Activated CD4-positive, CD25-positive, alpha-beta regulatory T cell (primary cell): Measurements from ENCODE around the gene SNX8.
"Not testable (repeated sequence)": the region's sequence is repeated elsewhere in the genome, so short reads cannot be mapped to it uniquely, and the experiment has no call there.

Experiments used
- DNase-seq, 4 experiments: peaks; one replicate each; lab custom pipeline; 2025; lab: John Stamatoyannopoulos, UW

The SNX8 gene

DNA sequence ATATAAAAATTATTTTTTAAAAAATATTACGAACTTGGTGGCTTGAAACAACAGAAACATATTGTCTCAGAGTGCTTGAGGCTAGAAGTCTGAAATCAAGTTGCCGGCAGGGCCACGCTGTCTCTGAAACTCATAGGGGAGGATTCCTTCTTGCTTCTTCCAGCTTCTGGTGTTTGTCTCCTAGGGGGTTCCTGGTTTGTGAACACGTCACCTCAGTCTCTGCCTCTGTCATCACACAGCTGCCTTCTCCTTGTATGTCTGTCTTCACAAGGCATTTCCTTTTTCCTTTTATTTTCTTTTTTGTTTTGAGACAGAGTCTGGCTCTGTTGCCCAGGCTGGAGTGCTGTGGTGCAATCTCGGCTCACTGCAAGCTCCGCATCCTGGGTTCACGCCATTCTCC is 12.7 kb upstream of the SNX8 start:
- DNase-seq: no peak

DNA sequence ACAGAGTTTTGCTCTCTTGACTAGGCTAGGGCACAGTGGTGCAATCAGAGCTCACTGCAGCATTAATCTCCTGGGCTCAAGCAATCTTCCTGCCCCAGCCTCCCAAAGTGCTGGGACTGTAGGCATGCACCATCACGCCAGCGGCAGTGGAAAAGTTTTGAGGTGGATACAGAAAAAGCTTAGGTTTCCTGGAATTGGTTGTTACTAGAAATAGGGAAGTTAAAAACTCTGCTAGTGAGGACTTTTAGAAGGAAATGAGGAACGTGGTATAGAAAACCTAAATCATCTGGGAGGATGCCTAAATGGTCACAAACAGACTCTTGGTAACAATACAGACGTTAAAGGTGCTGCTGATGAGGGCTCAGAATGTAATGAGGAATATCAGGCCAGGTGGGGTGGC is 10.9 kb upstream of the SNX8 start:
- DNase-seq: no peak

DNA sequence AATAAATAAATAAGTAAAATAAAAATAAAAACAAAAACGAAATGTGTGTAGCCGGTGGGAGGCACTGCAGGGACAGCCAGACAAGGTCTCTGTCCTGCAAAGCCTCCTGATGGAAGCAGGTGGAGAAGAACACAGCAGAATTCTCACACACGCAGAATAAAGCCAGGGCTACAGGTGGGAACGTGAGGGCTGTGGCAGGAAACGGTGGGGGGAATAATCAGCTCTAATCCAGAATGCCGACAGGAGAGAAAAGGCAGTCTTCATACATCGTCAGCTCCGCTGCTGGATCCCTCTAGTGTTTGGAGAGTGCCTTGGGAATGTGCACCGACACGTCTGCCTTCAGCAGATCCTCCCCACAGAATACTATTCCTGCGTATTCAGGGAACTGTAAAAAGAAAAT is 6.8 kb upstream of the SNX8 start:
- no peak for DNase-seq

DNA sequence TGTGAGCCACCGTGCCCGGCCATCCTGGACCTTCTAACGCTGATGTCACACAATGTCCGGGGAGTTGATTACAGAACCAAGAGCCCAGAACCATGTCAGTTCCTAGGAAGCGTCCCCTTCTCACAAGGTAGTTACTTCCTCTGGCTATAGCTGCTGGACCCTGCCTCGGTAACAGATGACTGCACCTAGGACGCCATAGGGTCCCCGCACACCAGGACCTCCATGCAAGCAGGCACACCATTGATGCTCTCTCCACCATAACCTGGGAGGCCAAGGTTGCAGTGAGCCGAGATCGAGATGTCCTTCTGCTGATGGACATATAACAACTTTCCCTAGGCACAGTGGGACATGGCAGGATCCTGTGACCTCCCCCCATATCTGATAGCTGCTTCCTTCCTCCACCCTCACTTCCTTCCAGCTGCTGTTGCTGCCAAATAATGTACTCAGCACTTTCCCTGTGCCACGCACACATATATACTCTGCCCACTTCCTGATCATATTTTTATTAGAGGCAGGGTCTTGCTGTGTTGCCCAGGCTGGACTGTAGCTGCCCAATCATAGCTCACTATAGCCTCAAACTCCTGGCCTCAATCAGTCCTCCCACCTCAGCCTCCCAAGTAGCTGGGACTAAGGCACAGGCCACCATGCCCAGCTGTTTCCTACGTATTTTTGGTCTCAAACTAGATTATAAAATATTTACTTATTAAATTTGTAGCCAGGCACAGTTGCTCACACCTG is 3.5 kb upstream of the SNX8 start:
- no peak for DNase-seq

DNA sequence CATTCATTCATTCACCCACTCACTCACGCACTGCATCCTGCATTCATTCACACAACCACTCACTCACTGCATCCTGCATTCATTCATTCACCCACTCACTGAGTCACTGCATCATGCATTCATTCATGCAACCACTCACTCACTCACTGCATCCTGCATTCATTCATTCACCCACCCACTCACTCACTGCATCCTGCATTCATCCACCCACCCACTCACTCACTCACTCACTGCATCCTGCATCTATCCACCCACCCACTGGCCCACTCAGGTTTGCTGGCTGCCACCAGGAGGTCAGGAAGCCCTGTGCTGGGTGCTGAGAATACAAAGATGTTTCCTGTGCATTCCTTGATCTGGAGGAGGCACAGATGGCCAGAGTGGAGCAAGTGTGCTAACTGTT is 2.3 kb upstream of the SNX8 start:
- no peak for DNase-seq

DNA sequence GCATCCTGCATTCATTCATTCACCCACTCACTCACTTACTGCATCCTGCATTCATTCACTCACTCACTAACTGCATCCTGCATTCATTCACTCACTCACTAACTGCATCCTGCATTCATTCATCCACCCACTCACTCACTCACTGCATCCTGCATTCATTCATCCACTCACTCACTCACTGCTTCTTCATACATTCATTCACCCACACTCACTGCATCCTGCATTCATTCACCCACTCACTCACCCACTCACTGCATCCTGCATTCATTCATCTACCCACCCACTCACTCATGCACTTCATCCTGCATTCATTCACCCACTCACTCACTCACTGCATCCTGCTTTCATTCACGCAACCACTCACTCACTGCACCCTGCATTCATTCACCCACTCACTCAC is 1.5 kb upstream of the SNX8 start:
- DNase-seq: no peak

DNA sequence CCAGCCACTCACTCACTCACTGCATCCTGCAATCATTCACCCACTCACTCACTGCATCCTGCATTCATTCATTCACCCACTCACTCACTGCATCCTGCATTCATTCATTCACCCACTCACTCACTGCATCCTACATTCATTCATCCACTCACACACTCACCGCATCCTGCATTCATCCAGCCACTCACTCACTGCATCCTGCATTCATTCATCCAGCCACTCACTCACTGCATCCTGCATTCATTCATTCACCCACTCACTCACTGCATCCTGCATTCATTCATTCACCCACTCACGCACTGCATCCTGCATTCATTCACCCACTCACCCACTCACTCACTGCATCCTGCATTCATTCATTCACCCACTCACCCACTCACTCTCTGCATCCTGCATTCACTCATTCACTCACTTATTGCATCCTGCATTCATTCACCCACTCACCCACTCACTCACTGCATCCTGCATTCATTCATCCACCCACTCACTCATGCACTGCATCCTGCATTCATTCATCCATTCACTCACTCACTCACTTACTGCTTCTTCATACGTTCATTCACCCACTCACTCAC is 802 bp upstream of the SNX8 start:
- DNase-seq: not testable (repeated sequence)

DNA sequence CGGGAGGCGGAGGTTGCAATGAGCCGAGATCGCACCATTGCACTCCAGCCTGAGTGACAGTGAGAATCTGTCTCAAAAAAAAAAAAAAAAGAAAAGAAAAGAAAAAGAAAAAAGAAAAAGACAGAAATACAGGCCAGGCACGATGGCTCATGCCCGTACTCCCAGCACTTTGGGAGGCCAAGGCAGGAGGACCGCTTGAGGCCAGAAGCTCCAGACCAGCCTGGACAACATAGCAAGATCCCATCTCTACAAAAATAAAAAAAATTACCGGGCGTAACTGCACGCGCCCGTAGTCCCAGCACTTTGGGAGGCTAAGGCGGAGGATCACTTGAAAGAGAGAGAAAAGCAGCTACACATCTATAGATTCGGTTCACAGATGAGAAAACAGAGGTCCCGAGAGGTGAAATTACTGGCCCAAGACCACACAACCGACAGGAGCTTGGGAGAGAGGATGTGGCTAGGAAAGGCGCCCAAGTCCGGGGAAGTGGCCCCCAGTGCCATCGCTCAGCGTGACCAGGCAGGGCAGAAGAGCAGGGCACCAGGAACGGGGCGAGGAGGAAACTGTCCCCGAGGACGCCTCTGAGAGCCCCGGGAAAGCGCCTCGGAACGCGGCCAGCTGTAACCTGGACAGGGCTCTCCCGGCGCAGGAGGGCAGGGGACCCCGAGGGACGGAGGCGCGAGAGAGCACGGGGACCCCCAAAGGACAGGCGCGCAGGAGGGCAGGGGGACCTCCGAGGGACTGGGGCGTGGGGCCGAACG is 612 bp downstream of the SNX8 start:
- no peak for DNase-seq

DNA sequence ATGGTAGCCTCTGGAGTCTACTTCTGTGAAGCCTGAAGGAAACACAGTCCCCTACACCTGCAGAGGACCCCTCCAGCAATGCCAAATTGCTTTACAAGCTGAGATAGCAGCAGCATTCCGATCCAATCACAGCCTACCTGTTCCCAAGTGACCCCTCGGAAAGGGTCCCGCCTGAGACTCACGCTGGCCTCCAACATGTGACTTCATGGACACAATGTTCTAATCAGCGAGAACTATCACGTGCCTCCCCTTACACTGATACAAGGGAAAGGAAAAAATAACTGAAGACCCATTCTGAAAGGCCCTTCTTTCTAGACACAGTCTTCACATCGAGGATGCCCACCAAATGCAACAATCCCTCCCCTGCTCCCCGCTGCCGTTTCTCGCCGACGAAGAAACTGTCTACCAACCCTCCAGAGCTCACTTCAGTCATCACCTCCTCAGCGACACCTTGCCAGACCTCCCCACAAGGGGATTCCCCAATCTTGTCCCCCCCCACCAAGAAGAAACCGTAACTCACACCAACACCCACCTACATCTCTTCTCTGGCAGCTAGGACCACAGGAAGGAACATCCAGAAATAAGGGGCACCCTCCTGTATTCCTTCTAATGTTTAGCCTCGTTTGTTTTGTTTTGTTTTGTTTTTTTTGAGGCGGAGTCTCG is 1.8 kb downstream of the SNX8 start:
- DNase-seq: no peak

DNA sequence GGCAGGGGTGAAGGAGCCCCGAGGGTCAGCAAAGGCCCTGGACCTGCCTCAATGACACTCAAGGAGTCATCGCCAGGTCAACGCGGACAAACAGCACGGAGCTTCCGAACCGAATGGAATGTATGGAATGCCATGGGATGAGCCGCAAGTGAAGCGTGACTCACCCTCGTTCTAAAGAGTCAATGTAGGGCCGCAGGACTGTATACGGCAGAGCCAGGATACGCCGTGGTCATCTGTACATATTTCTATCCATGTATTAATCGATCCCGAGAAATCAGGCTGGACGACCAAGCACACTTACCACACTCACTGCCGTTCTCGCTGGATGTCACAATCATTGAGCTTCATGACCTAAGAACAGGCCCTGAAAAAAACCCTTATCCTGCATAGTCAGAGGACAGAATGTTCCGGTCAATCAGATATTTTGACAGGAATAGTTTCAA is 4.3 kb downstream of the SNX8 start:
- no peak for DNase-seq

DNA sequence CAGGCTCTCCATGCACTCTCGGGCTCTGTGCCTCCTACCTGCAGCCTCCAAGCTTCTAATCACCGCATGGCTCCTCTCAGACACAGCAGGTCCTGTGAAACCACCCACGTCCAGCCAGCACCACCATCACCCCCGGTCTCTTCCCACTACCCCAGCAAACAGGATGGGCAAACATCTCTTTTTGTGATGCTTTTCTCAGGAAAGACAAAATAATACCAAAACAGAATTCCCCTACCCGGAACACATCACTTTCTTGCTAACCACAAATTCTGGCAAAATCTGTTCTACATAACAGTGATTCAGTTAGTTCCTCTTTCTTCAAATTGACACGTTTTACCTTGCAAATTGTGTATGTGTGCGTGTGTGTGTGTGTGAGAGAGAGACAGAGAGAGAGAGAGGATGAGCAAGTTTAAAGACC is 6.5 kb downstream of the SNX8 start:
- no peak for DNase-seq

DNA sequence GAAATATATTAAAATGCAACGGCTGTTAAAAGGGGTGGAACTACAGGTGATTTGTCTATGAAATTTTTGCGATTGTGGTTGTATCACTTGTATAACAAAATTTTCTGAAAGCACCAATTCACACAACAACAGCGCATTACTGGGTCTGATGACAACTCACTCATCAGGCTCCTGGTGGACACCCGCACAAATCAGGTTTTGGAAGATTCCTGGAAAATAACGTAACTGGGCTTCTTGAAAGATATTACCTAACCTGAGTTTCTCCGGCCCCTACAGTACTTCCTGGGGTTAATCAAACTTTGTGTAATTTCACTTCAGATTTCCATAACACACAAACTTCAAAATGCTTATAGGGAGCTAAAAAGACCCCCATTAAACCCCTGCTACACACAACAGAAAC is 7.6 kb downstream of the SNX8 start:
- DNase-seq: no peak

DNA sequence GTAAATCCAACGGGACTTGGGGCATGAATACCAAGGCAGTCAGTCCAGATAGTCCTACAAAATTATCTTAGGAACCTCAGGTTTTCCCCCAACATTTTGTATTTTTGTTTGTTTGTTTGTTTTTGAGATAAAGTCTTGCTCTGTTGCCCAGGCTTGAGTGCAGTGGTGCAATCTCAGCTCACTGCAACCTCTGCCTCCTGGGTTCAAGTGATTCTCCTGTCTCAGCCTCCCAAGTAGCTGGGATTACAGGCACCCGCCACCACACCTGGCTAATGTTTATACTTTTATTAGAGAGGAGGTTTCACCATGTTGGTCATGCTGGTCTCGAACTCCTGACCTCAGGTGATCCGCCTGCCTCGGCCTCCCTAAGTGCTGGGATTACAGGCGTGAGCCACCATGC is 9.0 kb downstream of the SNX8 start:
- not testable (repeated sequence) for DNase-seq

DNA sequence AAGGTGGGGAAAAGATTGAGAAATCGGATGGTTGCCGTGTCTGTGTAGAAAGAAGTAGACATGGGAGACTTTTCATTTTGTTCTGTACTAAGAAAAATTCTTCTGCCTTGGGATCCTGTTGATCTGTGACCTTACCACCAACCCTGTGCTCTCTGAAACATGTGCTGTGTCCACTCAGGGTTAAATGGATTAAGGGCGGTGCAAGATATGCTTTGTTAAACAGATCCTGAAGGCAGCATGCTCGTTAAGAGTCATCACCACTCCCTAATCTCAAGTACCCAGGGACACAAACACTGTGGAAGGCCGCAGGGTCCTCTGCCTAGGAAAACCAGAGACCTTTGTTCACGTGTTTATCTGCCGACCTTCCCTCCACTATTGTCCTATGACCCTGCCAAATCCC is 10.7 kb downstream of the SNX8 start:
- DNase-seq: not testable (repeated sequence)

DNA sequence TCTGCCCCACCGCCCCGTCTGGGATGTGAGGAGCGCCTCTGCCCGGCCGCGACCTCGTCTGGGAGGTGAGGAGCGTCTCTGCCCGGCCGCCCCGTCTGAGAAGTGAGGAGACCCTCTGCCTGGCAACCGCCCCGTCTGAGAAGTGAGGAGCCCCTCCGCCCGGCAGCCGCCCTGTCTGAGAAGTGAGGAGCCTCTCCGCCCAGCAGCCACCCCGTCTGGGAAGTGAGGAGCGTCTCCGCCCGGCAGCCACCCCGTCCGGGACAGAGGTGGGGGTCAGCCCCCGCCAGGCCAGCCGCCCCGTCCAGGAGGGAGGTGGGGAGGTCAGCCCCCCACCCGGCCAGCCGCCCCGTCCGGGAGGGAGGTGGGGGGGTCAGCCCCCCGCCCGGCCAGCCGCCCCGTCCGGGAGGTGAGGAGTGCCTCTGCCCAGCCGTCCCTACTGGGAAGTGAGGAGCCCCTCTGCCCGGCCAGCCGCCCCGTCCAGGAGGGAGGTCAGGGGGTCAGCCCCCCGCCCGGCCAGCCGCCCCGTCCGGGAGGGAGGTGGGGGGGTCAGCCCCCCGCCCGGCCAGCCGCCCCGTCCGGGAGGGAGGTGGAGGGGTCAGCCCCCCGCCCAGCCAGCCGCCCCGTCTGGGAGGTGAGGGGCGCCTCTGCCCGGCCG is 11.4 kb downstream of the SNX8 start:
- not testable (repeated sequence) for DNase-seq

DNA sequence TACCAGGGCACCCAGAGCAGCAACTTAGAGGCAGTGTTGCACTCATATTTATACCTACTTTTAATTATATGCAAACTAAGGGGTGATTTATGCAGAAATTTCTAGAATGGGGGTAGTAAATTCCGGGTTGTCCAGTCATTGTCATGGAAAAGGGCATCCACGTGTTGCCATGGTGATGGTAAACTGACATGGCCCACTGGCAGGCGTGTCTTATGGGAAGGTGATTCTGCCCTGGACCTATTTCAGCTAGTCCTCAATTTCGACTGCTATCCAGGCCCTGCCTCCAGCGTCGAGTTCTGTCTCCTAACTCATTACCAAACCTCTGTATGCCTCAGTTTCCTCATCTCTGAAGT is 12.8 kb downstream of the SNX8 start:
- no peak for DNase-seq

DNA sequence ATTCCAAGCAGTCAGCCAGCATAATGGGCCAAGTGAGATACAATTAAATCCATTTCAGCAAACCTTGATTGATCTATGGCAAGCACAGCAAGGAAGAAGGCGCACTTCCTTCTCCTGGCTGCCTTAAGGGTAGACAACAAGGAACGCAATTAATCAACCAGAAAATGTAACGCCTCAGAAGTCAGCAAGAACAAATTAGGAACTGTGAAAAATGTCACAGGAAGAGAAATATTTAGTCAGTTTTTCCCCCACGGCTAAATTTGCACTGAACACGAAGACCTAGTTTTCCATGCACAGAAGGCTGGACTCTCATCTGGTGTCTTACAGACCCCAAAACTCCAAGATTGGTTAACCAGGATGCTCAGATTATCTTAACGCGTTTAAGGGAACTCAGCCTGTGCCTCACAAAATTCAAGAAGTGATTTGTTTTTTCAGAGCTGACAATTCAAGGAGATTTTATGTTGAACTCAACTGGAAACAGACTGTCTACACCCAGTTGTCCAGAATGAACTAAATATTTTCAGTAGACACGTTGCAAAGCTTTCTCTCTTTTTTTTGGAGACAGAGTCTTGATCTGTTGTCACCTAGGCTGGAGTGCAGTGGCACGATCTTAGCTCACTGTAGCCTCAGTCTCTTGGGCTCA is 14.2 kb downstream of the SNX8 start:
- no peak for DNase-seq

DNA sequence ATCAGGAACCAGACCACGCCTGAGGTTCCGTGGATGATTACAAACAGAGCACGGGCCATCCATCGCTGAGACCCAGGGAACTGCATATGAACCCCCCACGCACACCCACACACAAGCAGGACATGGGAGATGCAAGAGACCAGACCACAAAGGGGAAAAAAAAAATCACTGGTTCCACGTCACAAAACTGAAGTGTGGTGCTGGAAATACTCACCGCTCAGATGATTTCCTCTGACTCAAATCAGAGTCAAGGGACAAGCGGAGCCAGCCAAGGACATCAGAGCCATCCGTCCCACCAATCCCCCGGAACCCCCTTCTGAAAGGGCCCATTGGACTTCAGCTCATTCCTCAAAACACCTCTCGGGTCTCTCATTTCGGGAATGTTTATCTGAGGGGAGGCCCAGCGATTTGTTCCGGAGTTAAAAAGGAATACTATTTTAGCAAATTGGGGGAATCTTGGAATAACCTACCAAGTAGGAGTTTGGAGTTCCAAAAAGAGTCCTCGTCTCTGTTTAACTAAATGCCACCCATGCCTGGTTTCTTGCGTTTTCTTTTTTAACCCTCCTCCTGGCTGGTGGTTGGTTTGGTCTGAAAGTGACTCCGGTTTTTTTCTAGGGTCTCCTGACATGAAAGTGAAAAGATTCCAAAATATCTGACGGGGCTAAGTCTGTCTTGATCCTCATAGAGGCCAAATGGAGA is 15.0 kb downstream of the SNX8 start:
- no peak for DNase-seq

DNA sequence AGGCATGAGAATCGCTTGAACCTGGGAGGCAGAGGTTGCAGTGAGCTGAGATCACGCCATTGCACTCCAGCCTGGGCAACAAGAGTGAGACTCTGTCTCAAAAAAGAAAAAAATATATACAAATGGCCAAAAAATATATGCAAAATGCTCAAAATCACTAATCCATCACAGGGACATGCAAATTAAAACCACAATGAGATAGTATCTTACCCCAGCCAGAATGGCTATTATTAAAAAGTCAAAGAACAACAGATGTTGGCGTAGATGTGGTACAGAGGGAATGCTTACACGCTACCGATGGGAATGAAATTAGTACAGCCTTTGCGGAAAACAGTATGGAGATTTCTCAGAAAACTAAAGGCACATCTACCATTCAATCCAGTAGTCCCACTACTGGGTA is 17.4 kb downstream of the SNX8 start:
- no peak for DNase-seq

DNA sequence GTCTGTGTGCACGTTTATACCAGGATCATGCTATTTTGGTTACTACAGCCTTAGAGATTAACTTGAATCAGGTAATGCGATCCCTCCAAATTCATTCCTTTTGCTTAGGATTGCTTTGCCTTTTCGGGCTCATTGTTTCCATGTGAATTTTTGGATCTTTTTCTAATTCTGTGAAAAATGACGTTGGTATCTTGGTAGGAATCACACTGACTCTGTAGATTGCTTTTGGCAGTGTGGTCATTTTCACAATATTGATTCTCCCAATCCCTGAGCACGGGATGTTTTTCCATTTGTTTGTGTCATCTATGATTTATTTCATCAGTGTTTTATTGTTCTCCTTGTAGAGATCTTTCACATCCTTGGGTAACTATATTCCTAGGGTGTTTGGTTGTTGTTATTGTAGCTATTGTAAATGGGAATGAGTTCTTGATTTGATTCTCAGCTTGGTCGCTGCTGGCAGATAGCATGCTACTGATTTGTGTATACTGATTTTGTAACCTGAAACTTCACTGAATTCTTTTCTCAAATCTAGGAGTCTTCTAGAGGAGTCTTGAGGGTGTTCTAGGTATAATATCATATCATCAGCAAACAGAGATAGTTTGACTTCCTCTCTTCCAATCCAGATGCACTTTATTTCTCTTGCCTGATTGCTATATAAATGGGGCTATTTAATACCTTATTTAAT is 18.2 kb downstream of the SNX8 start:
- DNase-seq: no peak

DNA sequence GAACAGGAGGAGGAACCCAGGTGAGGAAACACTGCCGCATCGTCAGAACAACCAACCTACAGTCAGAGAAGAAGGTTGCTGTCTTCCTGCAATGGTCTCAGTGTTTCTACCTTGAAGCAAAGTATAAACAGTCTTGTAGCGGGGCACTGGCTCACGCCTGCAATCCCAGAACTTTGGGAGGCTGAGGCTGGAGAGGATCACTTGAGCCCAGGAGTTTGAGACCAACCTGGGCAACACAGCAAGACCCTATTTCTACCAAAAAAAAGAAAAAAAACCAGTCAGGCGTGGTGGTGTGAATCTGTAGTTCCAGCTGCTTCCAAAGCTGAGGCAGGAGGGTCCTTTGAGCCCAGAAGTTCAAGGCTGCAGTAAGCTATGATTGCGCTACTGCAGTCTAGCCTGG is 23.4 kb downstream of the SNX8 start:
- DNase-seq: no peak
